GM19463 (cell line): ENCODE measurements around the gene PALM.
"Not testable (repeated sequence)": the region's sequence is repeated elsewhere in the genome, so short reads cannot be mapped to it uniquely, and the experiment has no call there.

Experiments used
- ATAC-seq: cut with Tn5 transposase; IDR thresholded peaks from one replicate; pipeline ENCODE4 v1.9.1; 2021; ENCODE audit warnings: mild to moderate bottlenecking, moderate library complexity; ENCODE audit not compliant: unreplicated experiment

Gene PALM

DNA sequence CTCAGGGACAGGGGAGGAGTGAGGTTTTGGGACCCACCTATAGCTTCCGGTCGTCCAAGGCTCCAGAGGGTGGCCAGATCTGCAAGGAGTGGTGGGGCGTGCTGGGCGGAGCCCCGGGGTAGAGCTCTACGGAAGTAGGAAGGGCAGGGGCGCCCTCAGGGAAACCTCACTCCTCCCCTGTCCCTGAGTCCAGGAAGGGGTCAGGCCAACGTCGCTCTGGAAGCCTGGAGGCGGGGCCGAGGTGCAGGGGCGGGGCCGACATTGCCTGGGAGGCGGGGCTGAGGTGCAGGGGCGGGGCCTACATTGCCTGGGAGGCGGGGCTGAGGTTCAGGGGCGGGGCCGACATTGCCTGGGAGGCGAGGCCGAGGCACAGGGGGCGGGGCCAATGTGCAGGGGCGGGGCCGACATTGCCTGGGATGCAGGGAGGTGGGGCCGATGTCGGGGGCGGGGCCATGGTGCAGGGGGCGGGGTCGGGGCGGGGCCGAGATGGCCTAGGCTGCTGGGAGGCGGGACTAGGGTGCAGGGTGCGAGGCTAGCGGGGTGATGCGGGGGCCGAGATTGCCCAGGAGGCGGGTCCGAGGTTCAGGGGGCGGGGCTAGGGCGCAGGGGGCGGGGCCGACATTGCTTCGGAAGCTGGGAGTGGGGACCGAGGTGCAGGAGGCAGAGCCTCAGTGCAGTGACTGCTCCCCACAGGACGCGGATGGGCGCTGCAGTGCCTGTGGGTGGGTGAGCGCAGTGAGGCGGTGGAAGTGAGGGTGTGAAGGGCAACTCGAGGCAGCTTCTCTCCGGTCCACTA lies 4.9 kb upstream of the PALM start:
- no peak for ATAC-seq

DNA sequence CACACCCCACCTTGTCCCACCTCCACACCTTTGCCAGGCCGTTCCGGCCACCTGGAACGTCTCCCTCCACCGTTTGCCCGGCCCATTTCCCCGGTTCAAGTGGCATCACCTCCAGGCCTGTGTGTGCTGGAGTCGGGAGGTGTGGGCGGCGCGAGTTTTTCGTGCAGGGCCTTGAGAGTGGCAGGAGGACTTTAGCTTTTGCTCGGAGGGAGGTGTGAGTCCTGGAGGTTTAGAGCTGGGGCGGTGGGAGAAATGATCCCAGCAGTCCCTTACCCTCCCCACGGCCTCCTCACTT lies 4.3 kb upstream of the PALM start:
- no peak for ATAC-seq

DNA sequence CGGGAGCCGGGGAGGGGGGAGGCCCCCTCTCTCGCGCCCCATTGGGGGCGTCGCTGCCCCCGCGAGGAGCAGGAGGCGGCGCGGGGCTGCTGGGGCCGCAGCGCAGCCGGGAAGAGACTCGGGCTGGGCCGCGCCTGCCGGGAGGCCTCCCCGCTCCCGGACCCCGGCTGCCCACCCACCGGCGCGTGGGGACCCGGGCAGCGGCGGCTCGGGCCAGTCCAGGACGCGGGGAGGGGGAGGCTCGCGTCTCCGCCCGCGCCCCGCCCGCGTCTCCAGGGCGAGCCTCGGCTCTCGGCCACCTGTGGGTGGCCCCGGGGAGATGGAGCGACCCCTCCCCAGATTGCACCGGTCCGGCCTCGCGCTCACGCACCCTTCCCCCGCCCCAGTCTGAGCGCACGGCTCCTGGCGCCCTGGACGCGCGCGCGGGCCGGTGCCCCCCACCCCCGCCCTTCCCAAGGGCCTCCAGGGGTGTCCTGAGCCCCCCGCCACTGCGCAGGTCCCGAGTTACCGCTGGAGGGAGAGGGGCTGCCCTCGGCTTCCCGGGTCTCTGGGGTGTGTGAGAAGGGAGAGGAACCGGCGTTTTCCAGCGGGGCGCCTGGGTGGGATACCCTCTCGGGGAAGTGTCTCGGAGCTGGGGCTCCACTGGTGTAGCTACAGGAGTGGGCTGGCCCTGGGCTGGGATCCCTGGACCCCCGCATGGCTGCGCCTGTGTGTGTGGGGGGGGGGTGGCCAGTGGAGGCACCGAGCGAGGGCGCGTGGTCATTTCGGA lies 645 bp downstream of the PALM start:
- no peak for ATAC-seq

DNA sequence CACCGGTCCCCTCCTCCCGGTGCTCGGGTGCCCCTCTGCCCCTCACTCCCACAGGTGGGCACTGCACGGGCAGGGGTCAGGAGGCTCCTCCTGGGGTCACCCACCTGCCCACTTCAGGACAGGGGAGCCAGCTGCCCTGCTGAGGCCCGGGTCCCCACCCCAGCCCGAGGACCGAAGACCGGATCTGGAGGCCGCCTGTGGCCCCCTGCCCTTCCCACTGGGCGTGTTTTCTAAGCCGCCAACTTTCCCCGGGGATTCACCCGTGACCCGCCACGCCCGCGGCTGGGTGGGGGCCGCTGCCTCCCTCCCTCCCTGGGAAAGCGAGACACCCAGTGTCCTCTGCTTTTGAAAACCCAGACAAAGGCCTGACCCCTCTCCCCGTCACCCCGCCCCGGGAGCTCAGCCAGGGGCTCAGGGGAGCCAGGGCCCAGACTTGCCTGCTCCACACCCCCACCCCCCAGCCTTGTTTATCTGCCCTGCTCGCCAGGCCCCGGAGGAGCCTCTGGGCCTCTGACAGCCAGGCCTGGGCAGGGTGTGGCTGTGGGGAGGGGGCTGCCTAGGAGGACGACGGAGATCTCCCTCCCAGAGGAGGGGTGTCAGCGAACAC lies 1.3 kb downstream of the PALM start:
- ATAC-seq: no peak

DNA sequence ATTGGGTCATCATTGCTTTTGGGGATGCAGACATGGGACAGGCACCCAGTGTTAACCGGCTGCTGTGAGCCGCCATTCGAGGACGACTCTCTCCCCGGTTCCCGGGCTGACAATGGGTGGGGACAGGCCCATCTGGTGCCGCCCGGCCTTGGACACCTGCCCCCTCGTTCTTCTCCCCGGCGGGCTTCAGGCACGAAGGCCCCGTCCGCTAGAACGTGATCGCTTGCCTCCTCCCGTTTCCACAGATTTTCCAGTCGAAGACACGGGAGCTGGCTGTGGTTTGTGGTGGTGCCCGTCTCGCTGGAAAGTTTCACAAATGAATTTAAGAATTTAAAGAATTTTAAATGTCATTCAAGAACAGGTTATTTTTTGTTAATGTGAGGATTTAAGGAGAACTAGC lies 2.0 kb downstream of the PALM start:
- no peak for ATAC-seq

DNA sequence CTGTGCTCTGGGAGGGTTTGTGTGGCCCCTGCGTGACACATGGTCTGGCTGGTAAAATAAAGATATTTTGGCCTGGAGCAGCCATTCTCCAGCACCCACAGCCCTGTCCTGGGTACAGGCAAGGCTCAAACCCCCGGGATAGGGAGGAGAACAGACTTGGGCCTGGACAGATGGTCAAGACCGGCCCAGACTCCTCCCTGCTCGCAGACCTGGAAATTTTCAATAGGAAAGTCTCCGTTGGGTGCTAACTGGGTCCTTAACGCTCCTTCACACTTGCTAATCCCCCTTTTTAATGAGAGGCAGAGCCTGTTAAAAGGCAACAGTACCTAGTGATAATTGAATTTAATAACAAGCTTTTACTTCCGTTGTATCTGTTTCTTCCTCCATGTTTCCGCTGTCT lies 2.5 kb downstream of the PALM start:
- no peak for ATAC-seq

DNA sequence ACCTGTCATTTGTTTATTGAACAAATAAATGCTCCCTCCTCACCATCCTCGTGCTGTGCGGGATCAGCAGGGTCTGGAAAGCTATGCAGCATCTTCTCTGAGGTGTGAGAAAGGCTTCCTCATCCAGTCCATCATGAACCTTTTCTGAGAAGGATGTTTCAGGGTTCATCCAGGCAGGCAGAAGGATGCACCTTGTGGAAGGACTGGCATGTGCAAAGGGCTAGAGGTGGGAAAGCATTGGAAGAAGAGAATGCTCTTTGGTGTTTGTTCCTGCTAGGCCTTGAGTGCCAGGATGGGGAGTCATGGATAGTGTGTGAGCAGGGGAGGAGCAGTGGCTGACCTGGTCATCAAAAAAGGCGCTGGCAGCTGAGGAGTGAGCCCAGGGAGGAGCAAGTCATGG lies 6.6 kb downstream of the PALM start:
- ATAC-seq: no peak

DNA sequence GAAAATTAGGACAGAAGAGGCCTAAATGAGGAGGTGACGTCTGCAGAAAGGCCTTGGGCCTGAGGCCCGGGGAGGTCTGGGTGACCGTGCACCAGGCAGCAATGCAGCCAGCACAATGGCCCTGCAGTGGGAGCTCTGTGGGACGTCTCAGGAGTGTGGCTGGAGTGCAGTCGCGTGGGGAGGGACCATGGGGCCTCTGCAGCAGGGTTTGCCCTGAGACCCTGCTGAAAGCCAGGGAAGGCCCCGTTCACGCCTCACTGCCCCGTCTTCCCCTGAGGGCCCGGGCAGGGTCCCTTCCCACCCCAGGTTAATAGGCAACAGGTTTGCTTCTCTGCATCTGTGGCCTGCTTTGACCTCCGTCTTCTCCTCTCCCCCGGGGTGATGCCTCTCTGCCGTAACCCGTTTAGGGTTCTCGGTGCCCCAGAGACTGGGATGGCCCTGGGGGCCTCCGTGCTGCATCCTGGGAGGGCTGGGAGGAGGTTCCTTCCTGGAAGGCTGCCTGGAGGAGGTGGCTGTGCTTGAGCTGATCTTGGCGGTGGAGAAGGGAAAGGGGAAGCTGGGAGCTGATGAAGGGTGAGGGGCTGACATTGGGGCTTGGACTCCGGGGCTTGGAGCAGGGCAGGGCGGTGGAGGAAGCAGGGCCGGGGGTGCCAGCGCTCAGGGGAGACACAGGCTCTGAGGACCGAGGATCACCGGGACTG lies 9.7 kb downstream of the PALM start:
- ATAC-seq: no peak

DNA sequence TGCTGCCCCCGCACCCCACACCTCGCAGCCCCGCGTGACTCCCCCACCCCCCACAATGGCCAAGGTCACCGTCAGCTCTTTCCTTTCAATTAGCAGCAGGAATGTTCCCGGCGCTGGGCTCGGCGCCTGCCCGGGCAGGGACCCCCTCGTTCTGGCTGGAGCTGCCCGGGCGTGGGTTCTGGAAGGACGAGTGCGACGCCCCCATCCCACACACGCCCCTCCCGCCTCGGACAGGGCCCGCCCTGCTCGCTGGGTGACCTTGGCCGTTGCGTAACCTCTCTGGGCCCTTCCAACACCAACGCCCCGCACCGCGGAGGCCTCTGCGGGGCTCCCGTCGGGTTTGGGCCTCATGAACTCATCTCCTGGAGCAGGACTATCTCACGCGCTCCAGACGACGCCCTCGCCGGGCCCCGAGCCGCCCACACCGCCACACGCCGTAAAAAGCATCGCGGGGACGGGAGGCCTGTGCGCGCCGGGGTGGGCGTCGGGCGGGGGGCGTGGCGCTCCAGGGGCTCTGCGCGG lies 10.3 kb downstream of the PALM start:
- ATAC-seq: no peak

DNA sequence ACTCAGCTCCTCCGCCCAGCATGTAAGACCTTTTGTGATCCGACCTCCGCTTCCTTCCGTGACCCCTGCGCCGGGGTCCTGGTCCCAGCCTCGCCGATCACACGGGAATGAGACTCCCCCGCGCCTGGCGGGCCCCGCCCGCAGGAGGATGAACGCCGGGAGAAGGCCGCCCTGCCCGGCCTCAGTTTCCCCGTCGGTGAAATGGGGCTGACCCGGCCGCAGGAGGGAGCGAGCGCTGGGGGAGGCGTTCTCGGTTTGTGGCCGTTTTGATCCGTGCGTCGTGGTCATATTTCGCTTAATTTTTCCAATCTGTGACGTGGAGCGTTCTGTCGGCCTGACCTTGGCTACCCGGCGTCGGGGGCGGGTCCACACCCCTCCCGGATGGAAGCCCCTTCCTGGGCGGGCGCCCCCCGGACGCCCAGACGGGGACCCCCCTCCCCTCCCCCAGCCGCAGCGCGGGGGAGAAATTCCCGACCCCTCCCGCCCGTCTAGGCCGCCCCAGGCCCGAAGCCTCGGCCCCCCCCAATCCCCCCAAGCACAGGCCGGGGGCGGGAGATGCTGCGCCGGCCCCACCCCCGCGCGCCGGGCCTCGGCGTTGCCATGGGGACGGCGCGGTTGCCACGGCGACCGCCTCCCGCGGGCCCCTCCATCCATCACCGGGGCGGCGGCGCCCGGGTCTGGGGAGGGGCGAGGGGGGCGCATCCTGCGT lies 11.1 kb downstream of the PALM start:
- no peak for ATAC-seq

DNA sequence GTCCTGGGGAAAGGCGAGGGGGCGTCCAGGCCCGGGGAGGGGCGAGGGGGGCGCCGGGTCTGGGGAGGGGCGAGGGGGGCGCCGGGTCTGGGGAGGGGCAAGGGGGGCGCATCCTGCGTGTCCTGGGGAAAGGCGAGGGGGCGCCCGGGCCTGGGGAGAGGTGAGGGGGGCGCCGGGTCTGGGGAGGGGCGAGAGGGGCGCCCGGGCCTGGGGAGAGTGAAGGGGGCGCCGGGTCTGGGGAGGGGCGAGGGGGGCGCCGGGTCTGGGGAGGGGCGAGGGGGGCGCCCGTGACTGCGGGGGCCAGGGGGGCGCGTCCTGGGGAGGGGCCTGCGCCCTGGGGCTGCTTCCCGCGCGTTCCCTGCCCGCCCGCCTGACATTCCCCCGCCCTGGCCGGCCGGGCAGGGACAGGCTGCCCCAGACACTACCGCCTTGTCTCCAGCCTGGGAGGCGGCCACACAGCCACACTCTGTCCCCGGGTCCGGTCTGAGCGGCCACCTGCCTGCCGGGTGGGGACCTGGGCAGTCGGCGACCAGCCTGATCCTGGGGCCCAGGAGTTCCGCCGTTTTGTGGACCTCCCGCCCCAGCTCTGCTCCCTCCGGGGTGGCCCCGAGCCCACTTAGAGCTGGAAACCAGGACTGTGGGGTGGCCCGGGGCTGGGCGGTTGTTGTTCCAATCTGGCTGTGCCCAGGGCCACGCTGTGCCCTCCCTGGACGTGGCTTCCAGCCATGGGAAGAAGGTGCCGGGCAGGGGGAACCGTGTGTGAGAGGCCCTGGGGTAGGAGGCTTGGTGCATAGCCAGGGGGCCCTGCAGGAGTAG lies 11.8 kb downstream of the PALM start:
- ATAC-seq: no peak

DNA sequence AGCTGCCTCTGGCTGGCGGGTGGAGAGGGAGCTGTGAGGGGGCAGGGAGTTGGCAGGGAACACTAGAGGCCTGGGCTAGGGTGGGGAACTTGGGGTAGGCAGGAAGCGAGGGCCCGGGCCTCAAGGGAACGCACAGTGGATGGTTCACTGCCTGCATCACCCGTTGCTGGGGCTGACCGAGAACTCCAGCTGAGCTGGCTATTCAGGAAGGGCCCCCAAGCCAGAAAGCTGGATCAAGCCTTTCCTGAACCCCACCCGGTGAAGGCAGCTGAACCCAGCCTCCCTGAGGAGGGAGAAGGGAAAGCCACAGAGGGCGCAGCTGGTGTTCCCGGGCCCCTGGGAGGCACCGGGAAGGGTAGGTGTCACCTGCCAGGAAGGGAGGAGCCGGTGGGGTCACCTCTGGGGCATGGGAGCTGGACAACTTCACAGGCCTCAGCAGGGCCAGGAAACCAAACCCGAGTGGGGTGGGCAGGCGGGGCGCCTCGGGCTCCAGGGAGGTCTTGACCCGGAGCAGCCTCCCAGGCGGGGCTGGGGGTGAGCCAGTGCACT lies 13.9 kb downstream of the PALM start:
- ATAC-seq: no peak

DNA sequence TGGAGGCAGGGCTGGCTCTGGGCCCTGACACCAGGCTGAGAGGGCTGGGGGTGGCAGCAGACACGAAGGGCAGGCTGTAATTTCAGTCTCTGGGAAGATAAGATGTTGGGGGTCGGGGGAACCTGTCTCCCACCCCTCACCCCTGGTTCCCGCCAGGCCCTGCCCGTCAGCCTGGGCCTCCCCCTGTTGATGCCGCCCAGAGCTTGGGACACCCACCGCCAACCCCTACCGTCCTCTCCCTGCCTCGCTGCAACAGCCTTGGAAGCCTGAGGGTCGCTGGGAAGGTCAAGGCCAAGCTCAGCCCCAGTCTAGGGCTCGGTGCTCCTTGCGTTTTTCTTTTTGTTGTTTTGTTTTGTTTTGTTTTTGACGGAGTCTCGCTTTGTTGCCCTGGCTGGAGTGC lies 14.5 kb downstream of the PALM start:
- no peak for ATAC-seq

DNA sequence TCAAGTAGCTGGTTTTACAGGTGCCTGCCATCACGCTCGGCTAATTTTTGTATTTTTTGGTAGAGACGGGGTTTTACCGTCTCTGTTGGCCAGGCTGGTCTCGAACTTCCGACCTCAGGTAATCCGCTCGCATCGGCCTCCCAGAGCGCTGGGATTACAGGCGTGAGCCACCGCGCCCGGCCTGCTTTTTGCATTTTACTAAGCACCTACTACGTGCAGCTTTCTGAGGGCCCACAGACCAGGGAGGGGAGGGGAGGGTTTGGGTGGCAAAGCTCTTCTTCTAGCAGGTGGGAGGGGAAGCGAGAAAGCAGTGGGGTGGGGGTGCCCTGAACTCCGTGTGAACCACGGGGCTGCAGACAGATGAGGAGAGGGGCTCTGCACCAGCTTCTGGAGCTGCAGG lies 15.0 kb downstream of the PALM start:
- no peak for ATAC-seq

DNA sequence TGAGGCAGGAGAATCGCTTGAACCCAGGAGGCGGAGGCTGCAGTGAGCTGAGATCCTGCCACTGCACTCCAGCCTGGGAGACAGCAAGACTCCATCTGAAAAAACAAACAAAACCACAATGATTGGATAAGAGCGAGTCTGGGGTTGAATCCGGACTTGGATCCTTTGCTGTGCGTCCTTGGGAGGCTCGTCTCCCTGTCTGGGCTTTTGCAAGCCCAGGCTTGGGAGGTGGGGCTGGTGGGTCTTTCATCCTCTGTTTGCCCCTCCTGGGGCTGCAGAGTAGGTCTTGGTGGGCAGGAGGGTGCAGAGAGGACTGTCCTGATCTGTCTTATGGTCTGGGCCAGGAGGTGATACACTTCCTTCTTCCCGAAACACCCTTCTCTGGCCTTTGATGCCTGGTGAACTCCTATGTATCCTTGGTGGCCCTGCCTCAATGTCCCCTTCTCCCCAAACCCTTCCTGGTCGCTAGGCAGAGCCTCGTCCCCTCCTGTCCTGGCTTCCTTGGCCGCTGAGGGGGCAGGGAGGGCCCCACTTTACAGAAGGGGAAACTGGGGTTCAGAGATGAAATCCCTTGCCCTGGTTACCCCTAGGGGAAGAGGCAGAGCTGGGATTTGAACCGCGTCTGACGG lies 16.8 kb downstream of the PALM start:
- ATAC-seq: no peak

DNA sequence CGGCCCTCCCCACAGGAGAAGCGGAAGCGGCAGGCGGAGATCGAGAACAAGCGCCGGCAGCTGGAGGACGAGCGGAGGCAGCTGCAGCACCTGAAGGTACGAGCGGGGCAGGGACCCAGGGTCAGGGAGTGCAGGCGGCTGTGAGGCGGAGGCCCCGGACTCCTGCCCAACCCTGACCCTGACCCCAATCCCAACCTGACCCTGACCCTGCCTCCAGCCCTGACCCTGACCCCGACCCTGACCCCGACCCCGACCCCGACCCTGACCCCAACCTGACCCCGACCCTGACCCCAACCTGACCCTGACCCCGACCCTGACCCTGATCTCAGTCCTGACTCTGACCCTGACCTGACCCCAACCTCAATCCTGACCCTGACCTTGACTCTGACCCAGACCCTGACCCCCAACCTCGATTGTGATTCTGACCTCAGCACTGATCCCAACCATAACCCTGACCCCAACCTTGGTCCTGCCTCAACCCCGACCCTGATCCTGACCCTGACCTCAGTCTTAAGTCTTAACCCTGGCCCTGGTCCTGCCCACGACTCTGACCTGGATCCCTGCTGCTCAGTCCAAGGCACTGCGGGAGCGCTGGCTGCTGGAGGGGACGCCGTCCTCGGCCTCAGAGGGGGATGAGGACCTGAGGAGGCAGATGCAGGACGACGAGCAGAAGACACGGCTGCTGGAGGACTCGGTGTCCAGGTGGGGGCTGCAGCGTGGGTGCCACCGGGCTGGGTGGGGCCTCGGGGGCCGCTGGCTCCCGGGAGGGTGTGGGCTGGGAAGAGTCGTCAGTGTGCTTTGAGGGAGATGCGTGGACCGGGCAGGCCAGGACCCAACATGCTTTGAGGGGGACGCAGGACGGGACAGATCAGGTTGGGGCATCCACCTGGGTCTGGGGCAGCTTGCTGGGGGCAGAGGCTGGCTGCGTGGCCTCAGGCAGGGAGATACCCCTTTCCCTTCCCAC lies 18.5 kb downstream of the PALM start:
- no peak for ATAC-seq

DNA sequence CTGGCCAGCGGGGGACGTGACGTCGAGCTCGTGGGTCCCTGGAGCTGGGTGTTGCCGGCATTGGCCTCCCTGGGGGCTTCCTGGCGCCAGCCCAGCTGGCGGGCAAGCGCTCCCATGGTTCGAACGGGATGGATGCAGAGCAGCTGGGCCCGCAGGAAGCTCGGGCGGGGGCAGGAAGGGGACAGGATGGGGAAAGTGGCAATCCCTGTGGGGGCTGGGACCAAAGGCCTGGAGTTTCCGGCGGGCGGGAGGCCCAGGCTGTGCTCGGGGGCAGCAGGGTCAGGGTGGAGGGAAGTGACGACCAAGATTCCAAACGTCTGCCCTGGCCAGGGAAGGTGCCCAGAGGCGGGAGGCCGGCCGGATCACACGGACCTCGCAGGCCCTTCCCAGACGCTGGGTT lies 19.3 kb downstream of the PALM start:
- no peak for ATAC-seq

DNA sequence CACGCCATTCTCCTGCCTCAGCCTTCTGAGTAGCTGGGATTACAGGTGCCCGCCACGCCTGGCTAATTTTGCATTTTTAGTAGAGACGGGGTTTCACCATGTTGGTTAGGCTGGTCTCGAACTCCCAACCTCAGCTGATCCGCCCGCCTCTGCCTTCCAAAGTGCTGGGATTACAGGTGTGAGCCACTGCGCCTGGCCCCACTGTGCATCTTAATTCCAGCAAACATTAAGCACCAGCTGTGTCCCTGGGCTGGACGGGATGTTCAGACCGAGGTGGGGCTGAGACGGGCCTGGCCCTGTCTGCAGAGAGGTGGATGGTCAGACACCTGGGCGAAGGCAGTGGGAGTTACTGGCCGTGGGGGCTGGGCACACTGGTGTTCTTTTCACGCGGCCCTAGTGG lies 20.8 kb downstream of the PALM start:
- ATAC-seq: not testable (repeated sequence)
